Activated CD4-positive, alpha-beta T cell treated with anti-CD3 and anti-CD28 coated beads for 36 hours (primary cell): Measurements from ENCODE around the gene HDAC4. TPM values are rescaled to one million over a fixed set of nuclear protein-coding genes. Genes with fewer than 3 reads are reported as not detected.

Source experiments
- ATAC-seq: fragments of 200-7000 bp; cut with Tn5 transposase; one replicate; pipeline ENCODE4 v1.10.0; 2021; ENCODE audit warnings: mild to moderate bottlenecking, moderate library complexity
- CTCF ChIA-PET: fragments of 350-600 bp; sonication (Branson Sonifier 250); formaldehyde crosslinking; loops from one replicate; lab custom pipeline; 2021; ENCODE audit warnings: antibody characterized with exemption; lab: Charles Lee
- POLR2A ChIA-PET: fragments of 350-600 bp; sonication (Branson Sonifier 250); formaldehyde crosslinking; loops from one replicate; lab custom pipeline; 2021; ENCODE audit warnings: antibody characterized with exemption, inconsistent platforms; lab: Charles Lee
- DNase-seq: peaks from one replicate; pipeline ENCODE4 v3.0.0-alpha.2; 2020
- H3K27ac Mint-ChIP-seq: one replicate; pipeline ENCODE4 v1.8.0; 2021; ENCODE audit warnings: mixed read lengths
- H3K27me3 Mint-ChIP-seq: one replicate; pipeline ENCODE4 v1.8.0; 2021; ENCODE audit warnings: mixed read lengths
- H3K36me3 Mint-ChIP-seq: one replicate; pipeline ENCODE4 v1.8.0; 2021; ENCODE audit warnings: low read depth, mixed read lengths
- H3K4me1 Mint-ChIP-seq: one replicate; pipeline ENCODE4 v1.8.0; 2021; ENCODE audit warnings: mixed read lengths
- H3K4me3 Mint-ChIP-seq: one replicate; pipeline ENCODE4 v1.8.0; 2021; ENCODE audit warnings: mild to moderate bottlenecking, moderate library complexity, mixed read lengths
- H3K9me3 Mint-ChIP-seq: one replicate; pipeline ENCODE4 v1.8.0; 2021; ENCODE audit warnings: low read depth, mixed read lengths
- intact Hi-C, 2 experiments: fragments of 100-400 bp; cut with DNase I in 1 of 2; cut with micrococcal nuclease in 1 of 2; formaldehyde crosslinking; loops; one replicate each; pipeline versions ENCODE4 v1.14.2 to v1.15.1; 2022 to 2024; cut with DNase I, micrococcal nuclease
- total RNA-seq, 2 experiments: library from RNA; stranded (reverse); gene quantifications; one replicate each; pipeline ENCODE4 v1.2.3, GENCODE V29; 2021

HDAC4 gene
- total RNA-seq, 2 experiments from 2014 or later, result 25.4 to 30.4 TPM

GRCh38 chr2:239220341-239220740, 180.5 kb downstream of the HDAC4 start:
- H3K27me3 Mint-ChIP-seq, result no peaks in the 10 kb centered on the region
- H3K4me3 Mint-ChIP-seq, result no peak overlapping the region
- H3K4me1 Mint-ChIP-seq, result peaks cover 78% of the 10 kb centered on the region
- no peak overlapping the region for H3K27ac Mint-ChIP-seq
- DNase-seq, result no peak
- ATAC-seq, result no peak
- H3K36me3 Mint-ChIP-seq, result peaks cover 2% of the 10 kb centered on the region
- intact Hi-C loops, result no loop called here
- ChIA-PET CTCF (no interaction called here), POLR2A (no interaction called here)
- no peaks in the 10 kb centered on the region for H3K9me3 Mint-ChIP-seq

GRCh38 chr2:239216614-239217273, 184.1 kb downstream of the HDAC4 start:
- intact Hi-C loops, result loop anchor here (1.0 to 5.0 kb wide), 8 partner anchors 43 to 789 kb away; partner anchors contain the start of genes ASB1 (in 1 of the 2) and HDAC4 (in 1 of the 2)
- Mint-ChIP-seq H3K27ac (peak overlapping the region; percentile 95), H3K4me1 (peaks cover 73% of the 10 kb centered on the region), H3K4me3 (peak overlapping the region; percentile 66), H3K9me3 (no peaks in the 10 kb centered on the region), H3K27me3 (no peaks in the 10 kb centered on the region), H3K36me3 (peaks cover 5% of the 10 kb centered on the region)
- peak; percentile 97 for ATAC-seq
- CTCF ChIA-PET, result interaction anchor here (0.6 to 1.4 kb wide), 2 partner anchors 21 to 73 kb away, joined by 4 read pairs; no protein-coding TSS in a partner anchor
- POLR2A ChIA-PET, result interaction anchor here (0.6 to 1.1 kb wide), 5 partner anchors 14 to 165 kb away, joined by 3 to 5 read pairs (median 4); no protein-coding TSS in a partner anchor
- DNase-seq, result peak; percentile 71

GRCh38 chr2:239215988-239216613, 184.7 kb downstream of the HDAC4 start:
- peak overlapping the region; percentile 66 for H3K4me3 Mint-ChIP-seq
- no peak for DNase-seq
- peaks cover 73% of the 10 kb centered on the region for H3K4me1 Mint-ChIP-seq
- H3K9me3 Mint-ChIP-seq, result no peaks in the 10 kb centered on the region
- intact Hi-C loops, result loop anchor here (1.0 to 5.0 kb wide), 8 partner anchors 43 to 789 kb away; partner anchors contain the start of genes ASB1 (in 1 of the 2) and HDAC4 (in 1 of the 2)
- CTCF ChIA-PET, result interaction anchor here (0.6 to 1.4 kb wide), 2 partner anchors 21 to 72 kb away, joined by 4 read pairs; no protein-coding TSS in a partner anchor
- H3K36me3 Mint-ChIP-seq, result peaks cover 5% of the 10 kb centered on the region
- POLR2A ChIA-PET, result interaction anchor here (0.6 to 1.1 kb wide), 3 partner anchors 15 to 78 kb away, joined by 3 to 4 read pairs (median 4); no protein-coding TSS in a partner anchor
- H3K27ac Mint-ChIP-seq, result peak overlapping the region; percentile 95
- H3K27me3 Mint-ChIP-seq, result no peaks in the 10 kb centered on the region
- no peak for ATAC-seq

GRCh38 chr2:239215136-239215925, 185.5 kb downstream of the HDAC4 start:
- intact Hi-C loops, result loop anchor here in 1 of 2 experiments (5.0 kb wide), 1 partner anchor 788 kb away; the partner anchor contains the start of gene ASB1
- ATAC-seq, result no peak
- Mint-ChIP-seq H3K9me3 (no peaks in the 10 kb centered on the region), H3K36me3 (peaks cover 5% of the 10 kb centered on the region), H3K27ac (peak overlapping the region; percentile 45), H3K4me3 (no peak overlapping the region), H3K4me1 (peaks cover 68% of the 10 kb centered on the region), H3K27me3 (no peaks in the 10 kb centered on the region)
- POLR2A ChIA-PET, result no interaction called here
- no peak for DNase-seq
- CTCF ChIA-PET, result interaction anchor here (0.7 kb wide), 1 partner anchor 191 kb away, joined by 3 read pairs; no protein-coding TSS in a partner anchor

GRCh38 chr2:239214725-239215124, 186.1 kb downstream of the HDAC4 start:
- intact Hi-C loops, result loop anchor here in 1 of 2 experiments (5.0 kb wide), 1 partner anchor 787 kb away; the partner anchor contains the start of gene ASB1
- no peak overlapping the region for H3K4me3 Mint-ChIP-seq
- peaks cover 3% of the 10 kb centered on the region for H3K36me3 Mint-ChIP-seq
- no peaks in the 10 kb centered on the region for H3K27me3 Mint-ChIP-seq
- H3K27ac Mint-ChIP-seq, result peak overlapping the region; percentile 45
- peaks cover 64% of the 10 kb centered on the region for H3K4me1 Mint-ChIP-seq
- DNase-seq (no peak), ATAC-seq (no peak)
- no peaks in the 10 kb centered on the region for H3K9me3 Mint-ChIP-seq
- POLR2A ChIA-PET, result no interaction called here
- CTCF ChIA-PET, result interaction anchor here (0.6 to 0.7 kb wide), 2 partner anchors 41 to 191 kb away, joined by 3 read pairs; no protein-coding TSS in a partner anchor

- Mint-ChIP-seq H3K27me3 (no peaks in the 10 kb centered on the region), H3K4me1 (peaks cover 62% of the 10 kb centered on the region), H3K27ac (no peak overlapping the region), H3K4me3 (no peak overlapping the region), H3K36me3 (peaks cover 3% of the 10 kb centered on the region), H3K9me3 (no peaks in the 10 kb centered on the region)
- no peak for DNase-seq
- ChIA-PET CTCF (no interaction called here), POLR2A (no interaction called here)
- no peak for ATAC-seq
- intact Hi-C loops, result no loop called here
These were observed 187.1 kb downstream of the HDAC4 start for GRCh38 chr2:239213643-239214101.

- H3K36me3 Mint-ChIP-seq, result peaks cover 3% of the 10 kb centered on the region
- ATAC-seq, result no peak
- H3K4me3 Mint-ChIP-seq, result no peak overlapping the region
- POLR2A ChIA-PET, result no interaction called here
- no peak for DNase-seq
- CTCF ChIA-PET, result interaction anchor here (1.3 kb wide), 1 partner anchor 9 kb away, joined by 3 read pairs; no protein-coding TSS in a partner anchor
- peaks cover 65% of the 10 kb centered on the region for H3K4me1 Mint-ChIP-seq
- intact Hi-C loops, result no loop called here
- no peak overlapping the region for H3K27ac Mint-ChIP-seq
- no peaks in the 10 kb centered on the region for H3K27me3 Mint-ChIP-seq
- H3K9me3 Mint-ChIP-seq, result no peaks in the 10 kb centered on the region
These were observed 187.7 kb downstream of the HDAC4 start for GRCh38 chr2:239212929-239213642.

- intact Hi-C loops, result no loop called here
- H3K27ac Mint-ChIP-seq, result no peak overlapping the region
- CTCF ChIA-PET, result interaction anchor here (0.7 to 1.3 kb wide), 2 partner anchors 9 to 1544 kb away, joined by 3 read pairs; no protein-coding TSS in a partner anchor
These were observed 188.5 kb downstream of the HDAC4 start for GRCh38 chr2:239212121-239212928.

GRCh38 chr2:239211396-239212094, 189.3 kb downstream of the HDAC4 start:
- intact Hi-C loops, result no loop called here
- ATAC-seq (peak; percentile 52), DNase-seq (no peak)
- Mint-ChIP-seq H3K27ac (no peak overlapping the region), H3K36me3 (peaks cover 3% of the 10 kb centered on the region), H3K27me3 (no peaks in the 10 kb centered on the region), H3K4me3 (no peak overlapping the region), H3K9me3 (no peaks in the 10 kb centered on the region), H3K4me1 (peaks cover 53% of the 10 kb centered on the region)
- ChIA-PET POLR2A (interaction anchor here (0.6 to 0.7 kb wide), 2 partner anchors 69 to 232 kb away, joined by 3 to 5 read pairs; no protein-coding TSS in a partner anchor), CTCF (interaction anchor here (0.7 to 1.3 kb wide), 2 partner anchors 10 to 1545 kb away, joined by 3 read pairs; no protein-coding TSS in a partner anchor)

More at GRCh38 chr2:239212121-239212928, 188.5 kb downstream of the HDAC4 start:
- POLR2A ChIA-PET, result interaction anchor here (0.7 kb wide), 1 partner anchor 69 kb away, joined by 5 read pairs; no protein-coding TSS in a partner anchor
- DNase-seq (no peak), ATAC-seq (no peak)
- H3K4me1 Mint-ChIP-seq, result peaks cover 57% of the 10 kb centered on the region
- H3K27me3 Mint-ChIP-seq, result no peaks in the 10 kb centered on the region
- H3K4me3 Mint-ChIP-seq, result no peak overlapping the region
- peaks cover 3% of the 10 kb centered on the region for H3K36me3 Mint-ChIP-seq
- no peaks in the 10 kb centered on the region for H3K9me3 Mint-ChIP-seq
